Body of pancreas (tissue), 4 donors: ENCODE measurements around the gene IRAK3. TPM values are rescaled to one million over a fixed set of nuclear protein-coding genes. Genes with fewer than 3 reads are reported as not detected.
A peak's percentile ranks its signal among the peaks of the same experiment; 100 is the strongest.
"Not testable (repeated sequence)": the region's sequence is repeated elsewhere in the genome, so short reads cannot be mapped to it uniquely, and the experiment has no call there.

Experiments
- ATAC-seq: fragments of 150-250 bp; one replicate; pipeline ENCODE4 v1.9.1; 2016
- DNase-seq, 4 donors: peaks; one replicate each; pipeline ENCODE4 v3.0.0-alpha.2; 2019
- H3K27ac ChIP-seq, 4 donors: fragments of 200-600 bp; sonication (generic); 1 replicate in 3 of 4; 2 replicates in 1 of 4; pipeline versions ENCODE4 v1.5.1 to v1.6.1; 2016 to 2019; ENCODE audit warnings: mild to moderate bottlenecking in 1 of 4, mixed read lengths in 1 of 4, moderate library complexity in 1 of 4
- H3K27me3 ChIP-seq, 2 donors: fragments of 200-600 bp; sonication (generic); one replicate each; pipeline ENCODE4 v1.6.0; 2016; ENCODE audit warnings: mild to moderate bottlenecking in 1 of 2
- H3K36me3 ChIP-seq, 2 donors: fragments of 200-600 bp; sonication (generic); replicated peaks in 1 of 2; 2 replicates each; pipeline ENCODE4 v1.5.1; 2016; ENCODE audit warnings: low read depth in 2 of 2; ENCODE audit not compliant: insufficient read depth in 1 of 2
- H3K4me1 ChIP-seq: fragments of 200-600 bp; sonication (generic); one replicate; pipeline ENCODE4 v1.6.0; 2016
- H3K4me3 ChIP-seq, 2 donors: fragments of 200-600 bp; sonication (generic); 1 replicate in 1 of 2; 2 replicates in 1 of 2; pipeline ENCODE4 v1.5.1; 2016 to 2019
- H3K9me3 ChIP-seq, 3 donors: fragments of 200-600 bp; sonication (generic); 1 replicate in 2 of 3; 2 replicates in 1 of 3; pipeline ENCODE4 v1.5.1; 2016
- CTCF ChIP-seq, 7 experiments: fragments of 450-650 bp in 4 of 7; fragments of 200-600 bp in 3 of 7; sonication (generic) in 3 of 7; IDR thresholded peaks; one replicate each; pipeline ENCODE4 v1.5.1; 2016 to 2019; ENCODE audit warnings: antibody characterized with exemption in 7 of 7
- POLR2A ChIP-seq, 3 donors: fragments of 450-650 bp; IDR thresholded peaks; one replicate each; pipeline ENCODE4 v1.6.1; 2016; ENCODE audit warnings: antibody characterized with exemption in 3 of 3, mild to moderate bottlenecking in 2 of 3
- WGBS, 2 donors: methylation state at CpG; one replicate each; pipeline ENCODE4 v1.1.5; 2017; 5-methylcytosine and 5-hydroxymethylcytosine counted together
- intact Hi-C: fragments of 100-400 bp; cut with DNase I; formaldehyde crosslinking; loops from one replicate; pipeline ENCODE4 v1.15.1; 2023
- total RNA-seq, 2 donors: library from RNA; depleted of rRNA; stranded (reverse); fragments of >200 nt; gene quantifications; one replicate each; pipeline ENCODE4 v1.1.0, GENCODE V29; 2016

Gene IRAK3
- total RNA-seq, 2 donors from 2014 or later = 6.2 to 6.3 TPM

- Histone ChIP-seq H3K4me3 (peak overlapping the region; percentile 17 to 78), H3K27me3 (no peaks in the 10 kb centered on the region), H3K36me3 (no peaks in the 10 kb centered on the region), H3K4me1 (peaks cover 16% of the 10 kb centered on the region), H3K27ac (peak overlapping the region; percentile 28 to 92 (median 72)), H3K9me3 (no peaks in the 10 kb centered on the region)
- no peak for TF ChIP-seq CTCF (IDR thresholded peaks at IDR 0.05)
- no peak for TF ChIP-seq POLR2A (IDR thresholded peaks at IDR 0.05)
- WGBS, 2 donors = 10 to 12% methylated on average over 6 of the region's 6 CpGs
- intact Hi-C loops = no loop called here
- ATAC-seq (no peak), DNase-seq (no peak)
Observed at GRCh38 chr12:66302827-66303169, 113.8 kb downstream of the IRAK3 start.

- ATAC-seq, H3K4me3 ChIP-seq, DNase-seq, H3K36me3 ChIP-seq, H3K27ac ChIP-seq, H3K9me3 ChIP-seq, intact Hi-C loops, H3K27me3 ChIP-seq: not testable (repeated sequence)
- H3K4me1 ChIP-seq = peaks cover 16% of the 10 kb centered on the region
- 59 to 85% methylated on average over 14 of the region's 14 CpGs for WGBS, 2 donors
Observed at GRCh38 chr12:66303316-66303804, 114.3 kb downstream of the IRAK3 start.

Other genes with a start within 250 kb of the IRAK3 start
- 1 to 10 TPM; 1.3 to 2.9 TPM for gene LLPH, start 58.5 kb upstream of the IRAK3 start, total RNA-seq
- 10 to 100 TPM; 59.7 to 62.3 TPM for gene TMBIM4, start 19.2 kb upstream of the IRAK3 start, total RNA-seq
- gene HELB, start 113.3 kb downstream of the IRAK3 start, total RNA-seq = 1 to 10 TPM; 2.9 to 3.6 TPM